Measurements from ENCODE around the gene PIEZO1. TPM values are rescaled to one million over a fixed set of nuclear protein-coding genes. Genes with fewer than 3 reads are reported as not detected.

Gene PIEZO1
- total RNA-seq, 2 donors from 2014 or later, result 84.1 to 97.0 TPM

- Mint-ChIP-seq H3K4me3 (no peak overlapping the region), H3K9me3 (no peaks in the 10 kb centered on the region), H3K27ac (no peak overlapping the region), H3K4me1 (no peaks in the 10 kb centered on the region), H3K27me3 (ENCODE audit: insufficient read depth) (no peaks in the 10 kb centered on the region), H3K36me3 (ENCODE audit: low read depth) (peaks cover 28% of the 10 kb centered on the region)
- DNase-seq, result no peak
- H3K9me3 ChIP-seq (ENCODE audit: control insufficient read depth, low read length), result no peaks in the 10 kb centered on the region
- H3K36me3 ChIP-seq (ENCODE audit: control insufficient read depth, insufficient read depth, low read length), result peaks cover 13% of the 10 kb centered on the region
- 95 to 97% methylated on average over 36 to 61 of the region's 61 CpGs for WGBS, 2 experiments (ENCODE audit: insufficient coverage in 1 of 2, insufficient read length in 1 of 2)
- no peak overlapping the region for H3K4me3 ChIP-seq (ENCODE audit: low read length)
- H3K27ac ChIP-seq (ENCODE audit: low read depth, low read length), result no peak overlapping the region
- no peak overlapping the region for H3K9ac ChIP-seq (ENCODE audit: extremely low read depth, low read length, poor library complexity, severe bottlenecking)
- no peaks in the 10 kb centered on the region for H3K27me3 ChIP-seq (ENCODE audit: control insufficient read depth, insufficient read depth, low read length, poor library complexity, severe bottlenecking)
- TF ChIP-seq CTCF (conservative IDR thresholded peaks at IDR 0.05), result no peak
- no peaks in the 10 kb centered on the region for H3K4me1 ChIP-seq (ENCODE audit: control insufficient read depth, insufficient read depth, low read length)
Observed at GRCh38 chr16:88721815-88722755, 62.9 kb downstream of the PIEZO1 start.

DNA sequence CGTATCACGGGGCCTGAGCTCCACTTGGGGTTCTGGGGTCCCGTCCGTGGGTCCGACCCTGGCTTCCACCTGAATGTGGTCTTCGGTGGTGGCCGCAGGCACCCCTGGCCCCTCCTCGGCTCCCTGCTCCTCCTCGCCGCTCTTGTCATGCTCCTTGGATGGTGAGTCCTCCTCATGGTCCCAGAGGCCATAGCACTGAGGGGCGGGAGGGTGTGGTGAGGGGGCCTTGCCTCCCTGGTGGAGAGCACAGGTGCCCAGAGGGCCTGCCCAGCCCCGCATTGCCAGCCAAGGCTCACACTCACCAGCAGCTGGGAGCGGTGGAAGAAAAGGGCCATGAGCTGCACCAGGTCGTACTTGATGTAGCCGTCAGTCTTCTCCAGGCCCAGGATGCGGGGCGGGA, 63.8 kb downstream of the PIEZO1 start:
- H3K27me3 ChIP-seq (ENCODE audit: control insufficient read depth, insufficient read depth, low read length, poor library complexity, severe bottlenecking), result no peaks in the 10 kb centered on the region
- no peaks in the 10 kb centered on the region for H3K9me3 ChIP-seq (ENCODE audit: control insufficient read depth, low read length)
- Mint-ChIP-seq H3K4me3 (no peak overlapping the region), H3K9me3 (no peaks in the 10 kb centered on the region), H3K4me1 (no peaks in the 10 kb centered on the region), H3K27ac (no peak overlapping the region), H3K36me3 (ENCODE audit: low read depth) (peaks cover 30% of the 10 kb centered on the region), H3K27me3 (ENCODE audit: insufficient read depth) (no peaks in the 10 kb centered on the region)
- 93 to 98% methylated on average over 12 to 17 of the region's 17 CpGs for WGBS, 2 experiments (ENCODE audit: insufficient coverage in 1 of 2, insufficient read length in 1 of 2)
- peaks cover 15% of the 10 kb centered on the region for H3K36me3 ChIP-seq (ENCODE audit: control insufficient read depth, insufficient read depth, low read length)
- H3K27ac ChIP-seq (ENCODE audit: low read depth, low read length), result no peak overlapping the region
- no peak for TF ChIP-seq CTCF (conservative IDR thresholded peaks at IDR 0.05)
- DNase-seq, result no peak
- H3K9ac ChIP-seq (ENCODE audit: extremely low read depth, low read length, poor library complexity, severe bottlenecking), result no peak overlapping the region
- H3K4me1 ChIP-seq (ENCODE audit: control insufficient read depth, insufficient read depth, low read length), result no peaks in the 10 kb centered on the region
- H3K4me3 ChIP-seq (ENCODE audit: low read length), result no peak overlapping the region

DNA sequence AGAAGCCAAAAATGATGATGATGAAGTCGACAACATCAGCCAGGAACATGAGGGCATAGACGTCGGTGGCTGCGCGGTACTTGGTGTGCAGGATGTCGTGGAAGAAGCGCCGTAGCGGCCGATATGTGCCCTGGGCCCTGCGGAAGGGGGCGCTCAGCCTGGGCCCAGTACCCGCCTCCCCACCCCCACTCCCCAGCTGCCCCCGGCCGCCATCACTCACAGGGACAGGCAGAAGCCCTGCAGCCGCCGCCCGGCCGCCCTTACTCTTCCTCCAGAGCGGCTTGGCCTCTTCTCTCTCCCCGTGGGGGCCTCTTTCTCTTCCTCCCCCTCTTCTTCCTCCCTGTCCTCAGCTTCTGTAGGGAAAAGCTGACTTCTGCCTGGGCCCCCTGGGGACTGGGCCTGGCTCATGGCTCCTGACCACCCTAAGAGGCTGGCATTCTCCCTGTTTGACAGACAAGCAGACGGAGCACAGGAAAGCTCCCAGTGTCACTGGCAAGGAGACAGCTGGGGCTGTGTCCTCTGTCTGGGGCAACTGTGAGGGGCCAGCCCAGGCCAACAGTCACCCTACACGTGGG, 64.5 kb downstream of the PIEZO1 start:
- Histone ChIP-seq H3K27me3 (ENCODE audit: control insufficient read depth, insufficient read depth, low read length, poor library complexity, severe bottlenecking) (no peaks in the 10 kb centered on the region), H3K9ac (ENCODE audit: extremely low read depth, low read length, poor library complexity, severe bottlenecking) (no peak overlapping the region), H3K9me3 (ENCODE audit: control insufficient read depth, low read length) (no peaks in the 10 kb centered on the region), H3K27ac (ENCODE audit: low read depth, low read length) (no peak overlapping the region), H3K36me3 (ENCODE audit: control insufficient read depth, insufficient read depth, low read length) (peaks cover 15% of the 10 kb centered on the region), H3K4me3 (ENCODE audit: low read length) (no peak overlapping the region), H3K4me1 (ENCODE audit: control insufficient read depth, insufficient read depth, low read length) (no peaks in the 10 kb centered on the region)
- DNase-seq, result no peak
- 93 to 100% methylated on average over 4 to 21 of the region's 23 CpGs for WGBS, 2 experiments (ENCODE audit: insufficient coverage in 1 of 2, insufficient read length in 1 of 2)
- Mint-ChIP-seq H3K9me3 (no peaks in the 10 kb centered on the region), H3K36me3 (ENCODE audit: low read depth) (peaks cover 28% of the 10 kb centered on the region), H3K27me3 (ENCODE audit: insufficient read depth) (no peaks in the 10 kb centered on the region), H3K4me1 (no peaks in the 10 kb centered on the region), H3K4me3 (no peak overlapping the region), H3K27ac (no peak overlapping the region)
- no peak for TF ChIP-seq CTCF (conservative IDR thresholded peaks at IDR 0.05)

Data from endodermal cell (in vitro differentiated cells).